ENCODE measurements around the gene NEK7.

NEK7 gene

GRCh38 chr1:198160946-198161614 is 4.3 kb downstream of the NEK7 start:
- H3K4me3 ChIP-seq (ENCODE audit: low read depth, low read length) = peak overlapping the region; percentile 43; the same call in 1 of the 2 replicates
- no peak for DNase-seq (ENCODE audit: low read depth)
- no peak for TF ChIP-seq CTCF (IDR thresholded peaks at IDR 0.05; ENCODE audit: insufficient read depth, low read depth, low read length, missing control alignments)

- H3K4me3 ChIP-seq (ENCODE audit: low read depth, low read length) = peak overlapping the region; percentile 43; the same call in 1 of the 2 replicates
- TF ChIP-seq CTCF (IDR thresholded peaks at IDR 0.05; ENCODE audit: insufficient read depth, low read depth, low read length, missing control alignments) = no peak
These were observed 4.9 kb downstream of the NEK7 start for GRCh38 chr1:198161718-198162090.

GRCh38 chr1:198162091-198162767 is 5.4 kb downstream of the NEK7 start:
- H3K4me3 ChIP-seq (ENCODE audit: low read depth, low read length) = peak overlapping the region; percentile 43
- DNase-seq (ENCODE audit: low read depth) = peak; percentile 71
- no peak for TF ChIP-seq CTCF (IDR thresholded peaks at IDR 0.05; ENCODE audit: insufficient read depth, low read depth, low read length, missing control alignments)

More at GRCh38 chr1:198161718-198162090, 4.9 kb downstream of the NEK7 start:
- no peak for DNase-seq (ENCODE audit: low read depth)

GRCh38 chr1:198165927-198166647 is 9.3 kb downstream of the NEK7 start:
- H3K4me3 ChIP-seq (ENCODE audit: low read depth, low read length) = no peak overlapping the region
- TF ChIP-seq CTCF (IDR thresholded peaks at IDR 0.05; ENCODE audit: insufficient read depth, low read depth, low read length, missing control alignments) = no peak
- no peak for DNase-seq (ENCODE audit: low read depth)

- DNase-seq (ENCODE audit: low read depth) = no peak
- TF ChIP-seq CTCF (IDR thresholded peaks at IDR 0.05; ENCODE audit: insufficient read depth, low read depth, low read length, missing control alignments) = no peak
- H3K4me3 ChIP-seq (ENCODE audit: low read depth, low read length) = no peak overlapping the region
These were observed 10.1 kb downstream of the NEK7 start for GRCh38 chr1:198166900-198167299.

GRCh38 chr1:198167436-198167934 is 10.7 kb downstream of the NEK7 start:
- DNase-seq (ENCODE audit: low read depth) = peak; percentile 84

More at GRCh38 chr1:198167436-198167934, 10.7 kb downstream of the NEK7 start:
- no peak for TF ChIP-seq CTCF (IDR thresholded peaks at IDR 0.05; ENCODE audit: insufficient read depth, low read depth, low read length, missing control alignments)
- H3K4me3 ChIP-seq (ENCODE audit: low read depth, low read length) = peak overlapping the region; percentile 14; the same call in 1 of the 2 replicates

Measured in GM12865 (cell line).